Measurements from ENCODE around the gene VIPR2.
A peak's percentile ranks its signal among the peaks of the same experiment; 100 is the strongest.
"Not testable (repeated sequence)": the region's sequence is repeated elsewhere in the genome, so short reads cannot be mapped to it uniquely, and the experiment has no call there.

VIPR2 gene

DNA sequence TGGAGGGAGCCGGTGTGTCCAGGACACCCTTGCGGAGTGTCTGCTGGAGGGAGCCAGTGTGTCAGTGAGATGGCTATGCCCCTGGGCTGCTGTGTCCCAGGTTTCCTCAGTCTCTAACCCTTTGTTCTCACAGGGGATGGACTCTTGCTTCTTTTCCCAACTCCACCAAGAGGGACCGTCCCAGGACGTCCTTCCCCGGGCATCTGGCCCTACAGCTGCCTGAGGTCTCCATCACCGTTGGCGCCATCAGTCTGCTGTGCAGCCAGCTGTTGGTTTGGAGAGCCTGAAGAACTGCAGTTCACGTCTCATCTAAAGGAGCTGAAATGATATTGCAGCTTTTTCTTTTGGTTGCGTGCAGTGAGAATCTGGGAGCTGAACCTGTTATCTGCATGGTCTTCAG is 136.2 kb downstream of the VIPR2 start:
- DNase-seq (ENCODE audit: low read depth) = no peak

DNA sequence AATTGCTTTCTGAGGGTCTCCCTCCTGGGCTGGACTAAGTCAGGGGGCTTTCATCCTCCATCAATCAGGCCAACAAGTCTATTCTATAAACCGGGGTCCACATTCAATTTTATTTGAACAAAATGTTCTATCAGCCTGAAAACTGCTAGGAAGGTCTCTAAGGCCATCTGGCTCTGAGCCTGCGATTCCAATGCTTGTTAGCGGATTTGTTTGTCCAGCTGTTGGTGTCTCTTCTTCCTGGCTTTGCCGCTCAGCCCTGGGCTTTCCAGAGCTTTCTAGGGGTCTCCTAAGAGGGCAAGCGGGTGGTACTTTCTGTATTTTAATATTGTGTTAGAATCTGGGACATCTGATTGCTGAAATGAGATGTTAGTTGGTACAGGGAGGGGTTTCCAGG is 136.7 kb downstream of the VIPR2 start:
- no peak for DNase-seq (ENCODE audit: low read depth)

- no peak for DNase-seq (ENCODE audit: low read depth)
Observed at GRCh38 chr7:159007364-159007995, 137.2 kb downstream of the VIPR2 start.

DNA sequence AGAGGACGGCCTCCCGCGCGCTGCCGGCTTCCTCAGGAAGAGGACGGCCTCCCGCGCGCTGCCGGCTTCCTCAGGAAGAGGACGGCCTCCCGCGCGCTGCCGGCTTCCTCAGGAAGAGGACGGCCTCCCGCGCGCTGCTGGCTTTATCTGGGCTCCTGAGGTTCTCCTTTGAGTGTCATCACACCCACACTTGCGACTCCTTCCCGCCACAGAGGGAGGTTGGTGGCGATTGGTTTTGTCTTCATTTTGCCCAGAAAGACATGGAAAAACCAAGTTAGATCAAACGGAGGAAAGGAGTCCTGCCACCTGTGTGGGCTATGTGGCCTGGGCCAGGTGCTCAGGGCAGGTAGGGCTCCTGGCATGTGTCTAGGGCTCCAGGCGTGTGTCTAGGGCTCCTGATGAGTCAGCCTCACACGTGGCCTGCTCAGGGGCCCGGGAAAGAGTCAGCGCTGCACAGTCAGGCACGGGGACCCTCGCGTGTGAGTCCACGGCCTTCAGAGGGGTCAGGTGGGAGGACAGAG is 138.0 kb downstream of the VIPR2 start:
- DNase-seq (ENCODE audit: low read depth) = no peak

- not testable (repeated sequence) for DNase-seq (ENCODE audit: low read depth)
Observed at GRCh38 chr7:159006022-159006609, 138.6 kb downstream of the VIPR2 start.

GRCh38 chr7:159005618-159006017 is 139.0 kb downstream of the VIPR2 start:
- peak; percentile 22 for DNase-seq (ENCODE audit: low read depth)

GRCh38 chr7:159004411-159004810 is 140.3 kb downstream of the VIPR2 start:
- DNase-seq (ENCODE audit: low read depth) = no peak

DNA sequence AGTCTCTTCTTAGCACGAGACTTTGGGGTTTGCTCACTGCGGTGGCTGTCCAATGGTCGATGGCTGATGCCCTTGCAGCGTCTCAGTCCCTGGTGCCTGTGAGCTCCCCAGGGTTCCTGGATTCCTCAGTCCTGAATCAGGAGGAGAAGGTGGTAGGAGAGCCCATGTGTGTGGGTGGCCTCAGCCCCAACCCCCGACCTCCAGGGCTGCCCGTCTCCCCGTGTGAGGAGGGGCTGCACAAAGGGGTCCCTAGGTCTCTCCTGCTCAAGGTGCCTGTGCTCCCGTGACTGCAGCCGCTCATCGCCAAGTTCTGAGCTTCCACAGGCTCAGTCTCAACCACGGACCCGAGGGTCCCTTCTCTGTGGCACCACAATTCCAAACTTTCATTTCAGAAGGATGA is 142.9 kb downstream of the VIPR2 start:
- DNase-seq (ENCODE audit: low read depth) = no peak

GRCh38 chr7:159000859-159001435 is 143.7 kb downstream of the VIPR2 start:
- no peak for DNase-seq (ENCODE audit: low read depth)

DNA sequence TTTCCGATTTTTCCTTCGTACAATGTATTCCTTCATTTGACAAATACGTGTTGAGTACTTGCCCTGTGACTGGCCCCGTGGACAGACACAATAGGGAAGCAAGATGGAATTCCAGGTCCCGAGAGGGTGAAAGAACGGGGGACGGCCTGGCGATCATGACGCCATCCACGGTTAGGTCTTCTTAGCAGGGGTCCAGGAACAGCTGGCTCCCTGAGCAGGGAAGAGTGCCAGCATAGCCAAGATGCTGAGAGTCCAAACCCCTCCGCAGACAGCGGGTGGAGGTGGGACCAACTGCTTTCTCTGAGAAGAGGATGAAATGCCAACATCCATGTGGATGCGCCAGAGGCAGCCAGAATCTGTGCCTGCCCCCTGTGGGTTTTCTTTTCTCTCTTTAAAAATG is 144.6 kb downstream of the VIPR2 start:
- DNase-seq (ENCODE audit: low read depth) = no peak

DNA sequence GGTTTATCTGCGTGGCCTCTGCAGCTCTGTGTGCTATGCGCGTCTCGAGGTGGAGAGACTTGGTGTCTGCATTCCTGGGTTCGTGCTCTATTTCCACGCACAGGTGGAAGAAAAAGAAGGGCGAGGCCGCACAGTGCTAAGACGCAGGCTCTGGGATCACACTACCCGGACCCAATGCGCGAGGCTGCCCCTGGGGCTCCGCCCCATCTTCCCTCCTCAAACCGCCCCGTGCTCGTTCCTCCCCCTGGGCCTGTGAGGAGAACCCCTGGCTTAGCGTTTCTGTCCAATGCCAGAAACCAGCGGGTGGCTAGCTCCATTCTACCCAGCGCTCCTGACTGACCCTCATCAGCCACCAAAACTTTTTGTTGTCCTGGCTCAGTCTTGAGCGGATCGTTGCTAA is 145.2 kb downstream of the VIPR2 start:
- no peak for DNase-seq (ENCODE audit: low read depth)

GRCh38 chr7:158998261-158998660 is 146.4 kb downstream of the VIPR2 start:
- not testable (repeated sequence) for DNase-seq (ENCODE audit: low read depth)

DNA sequence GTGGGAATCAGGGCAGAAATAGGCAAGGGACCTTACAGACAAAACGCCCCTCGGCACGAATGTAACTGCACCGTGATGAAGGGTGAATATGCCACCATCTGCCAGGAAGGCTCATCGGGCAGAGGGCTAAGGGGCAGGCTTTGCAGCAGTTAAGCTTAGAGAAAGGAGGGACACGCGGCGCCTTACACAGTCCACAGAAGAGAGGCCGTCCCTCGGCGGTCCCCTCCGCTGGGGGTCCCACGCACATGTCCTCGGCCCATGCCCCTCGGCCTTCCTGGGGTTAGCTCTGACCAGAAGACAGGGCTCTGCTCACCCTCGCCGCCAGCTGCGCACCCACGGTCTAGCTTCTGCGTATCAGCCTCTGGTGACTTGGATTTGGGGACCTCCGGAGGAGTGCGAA is 147.2 kb downstream of the VIPR2 start:
- no peak for DNase-seq (ENCODE audit: low read depth)

GRCh38 chr7:158997110-158997453 is 147.6 kb downstream of the VIPR2 start:
- DNase-seq (ENCODE audit: low read depth) = no peak

- DNase-seq (ENCODE audit: low read depth) = no peak
Observed at GRCh38 chr7:158996214-158997109, 148.2 kb downstream of the VIPR2 start.

DNA sequence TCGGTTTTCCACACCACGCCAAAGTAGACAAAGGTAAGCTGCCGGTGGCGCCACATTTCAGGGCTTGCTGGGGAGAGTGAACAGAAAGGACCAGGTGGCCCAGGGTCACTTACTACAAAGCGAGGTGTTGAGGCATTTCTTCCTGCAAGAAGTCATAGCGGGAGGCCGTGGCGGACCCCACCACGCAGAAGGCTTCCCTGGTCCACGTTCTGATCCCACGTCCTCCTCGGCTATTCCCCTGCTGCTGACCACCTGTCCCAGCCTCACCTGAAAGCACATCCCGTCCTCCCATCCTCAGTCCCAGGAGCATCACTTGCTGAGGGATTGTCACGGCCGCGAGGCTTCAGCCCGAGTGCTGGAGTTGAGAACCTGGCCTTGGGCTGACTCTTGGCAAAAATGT is 149.2 kb downstream of the VIPR2 start:
- DNase-seq (ENCODE audit: low read depth) = no peak

GRCh38 chr7:158994687-158995086 is 150.0 kb downstream of the VIPR2 start:
- DNase-seq (ENCODE audit: low read depth) = no peak

DNA sequence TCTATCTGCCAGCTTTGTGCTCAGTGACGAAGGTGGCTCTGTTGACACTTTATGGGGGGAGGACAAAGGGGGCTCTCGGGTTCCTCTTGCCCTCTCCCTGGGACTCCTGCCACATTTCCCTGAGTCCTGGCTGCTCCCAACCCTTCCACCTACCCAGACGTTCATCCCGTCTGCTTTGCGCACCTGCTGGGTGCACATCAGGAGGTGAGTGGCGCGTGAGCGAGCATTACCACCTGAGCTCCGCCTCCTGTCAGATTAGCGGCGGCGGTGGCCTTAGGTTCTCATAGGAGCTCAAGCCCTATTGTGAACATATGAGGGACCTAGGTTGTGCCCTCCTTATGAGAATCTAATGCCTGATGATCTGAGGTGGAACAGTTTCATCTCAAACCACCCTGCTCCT is 151.1 kb downstream of the VIPR2 start:
- DNase-seq (ENCODE audit: low read depth) = no peak

GRCh38 chr7:158992759-158993158 is 151.9 kb downstream of the VIPR2 start:
- no peak for DNase-seq (ENCODE audit: low read depth)

GRCh38 chr7:158991824-158992621 is 152.6 kb downstream of the VIPR2 start:
- DNase-seq (ENCODE audit: low read depth) = no peak

DNA sequence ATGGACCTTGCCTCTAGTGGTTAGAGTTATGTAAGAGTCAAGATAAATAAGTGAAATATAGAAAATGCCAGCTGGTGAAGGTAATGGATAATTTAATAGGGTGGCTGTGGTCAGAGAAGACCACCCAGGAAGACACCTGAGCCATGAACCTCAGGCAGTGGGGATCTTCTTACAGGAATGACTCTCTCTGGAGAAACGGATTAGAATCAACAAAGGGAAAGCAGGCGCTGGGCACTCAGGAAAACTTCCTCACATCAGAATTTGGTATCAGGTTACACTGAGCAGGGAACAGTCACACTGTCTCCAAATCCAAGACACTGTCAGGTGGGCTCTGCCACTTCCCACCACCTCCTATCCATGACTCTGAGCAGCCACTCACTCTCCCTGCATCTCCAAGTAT is 155.7 kb downstream of the VIPR2 start:
- no peak for DNase-seq (ENCODE audit: low read depth)

- DNase-seq (ENCODE audit: low read depth) = no peak
Observed at GRCh38 chr7:158988302-158988862, 156.3 kb downstream of the VIPR2 start.
